GM19193 (cell line): Measurements from ENCODE around the gene EXOSC1.

Experiments
- POLR2A ChIP-seq: IDR thresholded peaks from 4 replicates; pipeline ENCODE4 v1.6.1; 2011; ENCODE audit not compliant: insufficient read depth, insufficient read length; ENCODE audit errors: extremely low read depth

Gene EXOSC1

DNA sequence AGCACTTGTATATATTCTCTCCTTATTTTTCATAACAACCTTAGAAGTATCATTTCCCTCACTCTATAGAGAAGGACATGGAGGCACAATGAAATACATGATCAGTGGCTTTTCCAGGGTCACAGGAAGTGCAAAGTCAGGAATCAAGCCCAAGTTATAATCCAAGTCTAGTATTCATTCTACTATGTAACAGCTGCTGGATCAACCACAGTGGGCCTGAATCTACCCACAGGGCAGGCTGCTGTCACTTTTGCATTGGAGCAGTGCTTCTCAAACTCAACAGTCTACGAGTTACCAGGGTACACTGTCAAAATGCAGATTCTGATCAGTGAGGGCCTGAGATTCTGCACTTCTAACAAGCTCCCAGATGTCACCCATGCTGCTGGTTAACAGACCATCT, 18.4 kb upstream of the EXOSC1 start:
- no peak for TF ChIP-seq POLR2A

DNA sequence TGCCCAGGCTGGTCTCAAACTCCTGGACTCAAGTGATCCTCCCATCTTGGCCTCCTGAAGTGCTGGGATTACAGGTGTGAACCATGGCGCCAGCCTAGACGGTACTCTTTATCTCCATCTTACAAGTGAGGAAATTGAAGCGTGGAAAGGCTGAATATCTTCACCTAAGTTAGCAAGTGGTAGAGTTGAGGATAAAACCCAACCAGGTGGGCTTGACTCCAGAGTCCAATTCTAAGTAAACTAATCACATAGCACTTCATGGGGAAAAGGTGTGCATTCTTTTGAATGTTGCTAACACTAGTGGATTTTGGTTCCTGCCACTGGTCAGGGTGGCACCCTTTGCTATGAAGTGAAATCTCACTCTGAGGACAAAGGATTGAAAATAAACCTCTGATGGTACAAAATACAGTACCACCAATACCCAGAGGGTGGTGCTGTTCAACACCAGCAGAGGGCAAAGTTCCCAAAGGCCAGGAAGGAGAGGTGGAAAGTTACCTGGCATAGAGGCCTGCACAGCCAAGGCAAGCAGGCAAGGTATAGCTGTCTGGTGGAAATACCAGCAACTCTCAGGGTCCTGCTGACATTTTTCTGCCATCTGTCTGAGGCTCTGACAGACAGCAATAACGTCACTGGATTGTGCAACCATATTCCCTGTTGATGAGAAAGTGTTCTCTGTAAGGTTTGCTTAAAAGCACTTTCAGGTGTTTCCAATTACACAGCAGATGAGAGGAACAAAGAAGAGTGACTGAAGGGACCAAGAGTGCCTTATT, 17.7 kb upstream of the EXOSC1 start:
- no peak for TF ChIP-seq POLR2A

GRCh38 chr10:97462309-97462708, 16.5 kb upstream of the EXOSC1 start:
- TF ChIP-seq POLR2A = no peak

DNA sequence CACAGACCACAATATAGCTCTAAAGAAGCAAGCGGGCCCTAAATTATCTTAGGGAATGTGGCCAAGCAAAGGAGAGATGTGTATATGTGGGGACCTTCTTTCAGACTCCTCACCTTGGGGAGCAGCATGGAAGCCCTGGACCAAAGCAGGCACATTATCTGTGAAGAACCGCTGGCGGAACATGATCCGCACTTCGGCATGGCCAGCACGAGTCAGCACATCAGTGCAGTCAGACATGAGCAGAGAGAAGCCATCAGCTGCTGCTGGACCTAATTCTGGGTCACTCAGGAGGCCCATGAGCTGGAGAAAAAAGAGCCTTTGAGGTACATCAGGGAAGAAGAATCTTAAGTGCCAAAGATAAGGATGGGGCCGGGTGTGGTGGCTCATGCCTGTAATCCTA, 14.1 kb upstream of the EXOSC1 start:
- TF ChIP-seq POLR2A = no peak

DNA sequence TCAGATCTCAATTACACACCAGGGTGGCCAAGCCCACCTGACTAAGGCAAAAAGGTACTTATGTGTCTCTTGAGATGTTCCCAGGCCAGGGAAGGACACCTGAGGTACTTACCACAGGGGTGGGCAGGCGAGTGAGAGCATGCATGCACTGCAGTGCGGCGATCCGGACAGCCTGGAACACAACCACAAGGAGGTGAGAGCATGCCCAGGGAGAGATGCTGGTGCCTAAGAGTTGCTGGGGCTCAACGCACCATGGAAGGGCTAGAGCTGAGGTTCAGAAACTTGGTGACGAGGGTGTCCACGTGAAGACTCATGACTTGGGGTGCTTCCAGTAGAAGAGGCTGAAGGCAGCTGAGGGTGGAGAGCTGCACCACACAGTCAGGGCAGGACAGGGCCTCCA, 13.3 kb upstream of the EXOSC1 start:
- TF ChIP-seq POLR2A = no peak

DNA sequence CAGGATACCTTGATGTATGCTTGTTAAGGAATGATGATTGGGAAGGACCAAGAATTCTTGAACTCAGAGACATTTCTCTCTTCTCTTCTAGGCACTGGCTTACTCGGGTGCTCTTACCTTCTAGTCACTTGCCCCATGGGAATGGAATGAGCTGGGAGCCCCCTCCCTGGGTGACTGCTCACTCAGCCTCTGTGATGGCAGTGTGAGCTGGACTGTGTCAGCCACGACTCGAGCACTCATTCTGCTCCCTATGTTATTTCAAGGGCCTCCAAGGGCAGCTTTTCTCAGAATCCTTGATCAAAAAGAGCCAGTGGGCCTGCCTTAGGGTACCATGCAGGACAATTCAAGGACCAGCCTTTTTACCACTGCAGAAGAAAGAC, 10.9 kb upstream of the EXOSC1 start:
- no peak for TF ChIP-seq POLR2A

- no peak for TF ChIP-seq POLR2A
Observed at GRCh38 chr10:97456034-97456685, 10.4 kb upstream of the EXOSC1 start.

- no peak for TF ChIP-seq POLR2A
Observed at GRCh38 chr10:97454330-97455036, 8.7 kb upstream of the EXOSC1 start.

DNA sequence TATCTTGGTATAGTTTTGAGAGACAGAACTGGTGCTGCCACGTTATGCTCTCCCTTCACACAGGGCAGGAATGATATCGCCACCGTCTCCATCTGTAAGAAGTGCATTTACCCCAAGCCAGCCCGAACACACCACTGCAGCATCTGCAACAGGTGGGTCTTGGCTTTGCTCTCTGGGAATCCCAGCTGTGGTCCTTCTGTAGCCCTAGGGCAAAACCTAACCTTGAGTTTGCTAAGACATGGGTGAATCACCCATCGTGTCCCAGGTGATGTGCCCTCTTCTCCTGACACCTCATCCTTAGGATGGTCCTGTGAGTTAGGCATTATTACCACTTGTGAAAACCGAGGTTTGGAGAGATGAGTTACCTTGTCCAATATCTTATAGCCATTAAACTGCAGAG, 6.5 kb upstream of the EXOSC1 start:
- TF ChIP-seq POLR2A = no peak

- no peak for TF ChIP-seq POLR2A
Observed at GRCh38 chr10:97451605-97452004, 5.8 kb upstream of the EXOSC1 start.

GRCh38 chr10:97450828-97451227, 5.0 kb upstream of the EXOSC1 start:
- TF ChIP-seq POLR2A = no peak

DNA sequence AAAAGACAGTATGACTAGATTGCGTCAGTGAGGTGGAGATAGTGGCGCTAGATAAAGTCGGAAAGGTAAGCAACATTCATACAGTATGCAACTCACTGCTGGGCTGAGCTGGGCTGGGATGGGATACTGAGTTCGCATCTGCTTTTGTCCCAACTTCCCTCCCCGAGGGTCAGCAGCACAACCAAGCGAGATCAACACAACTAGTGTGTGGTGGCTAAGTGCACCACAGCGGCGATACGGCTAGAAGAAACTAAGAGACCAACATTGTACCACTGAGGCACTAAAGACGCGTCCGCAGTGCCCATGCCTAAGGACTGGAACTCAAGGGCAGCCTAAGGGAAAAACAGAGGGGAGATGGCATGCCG, 467 bp downstream of the EXOSC1 start:
- TF ChIP-seq POLR2A = no peak

DNA sequence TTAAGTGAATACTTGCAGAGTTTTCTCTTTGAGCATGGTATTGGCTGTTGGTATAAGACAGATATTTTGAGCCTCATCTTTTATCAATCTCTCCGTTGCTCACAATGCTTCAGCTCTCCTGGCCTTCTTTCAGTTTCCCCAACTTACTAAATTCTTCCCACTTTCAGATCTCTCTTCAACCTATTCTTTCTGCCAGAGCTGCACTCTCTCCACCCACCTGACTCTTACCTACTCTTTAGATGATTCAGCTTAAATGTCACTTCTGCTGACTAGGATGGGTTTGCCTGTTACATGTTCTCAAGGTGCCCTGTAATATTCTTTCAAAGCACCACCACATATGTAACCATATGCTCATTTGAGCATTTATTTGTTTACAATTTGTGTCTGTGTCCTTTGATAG, 1.6 kb downstream of the EXOSC1 start:
- TF ChIP-seq POLR2A = no peak

DNA sequence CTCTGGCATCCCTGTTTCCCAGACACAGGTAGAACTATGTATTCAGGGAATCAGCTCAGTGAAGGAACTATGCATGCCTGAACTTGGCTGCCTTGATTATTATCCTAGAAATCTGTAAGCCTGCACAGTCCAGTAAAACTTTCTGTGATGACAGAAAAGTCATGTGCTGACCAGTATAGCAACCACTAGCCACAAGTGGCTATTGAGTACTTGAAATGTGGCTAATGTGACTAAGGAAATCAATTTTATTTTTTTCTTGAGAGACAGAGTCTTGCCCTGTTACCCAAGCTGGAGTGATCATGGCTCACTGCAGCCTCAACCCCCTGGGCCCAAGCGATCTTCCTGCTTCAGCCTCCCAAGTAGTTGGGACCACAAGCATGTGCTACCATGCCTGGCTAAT, 3.5 kb downstream of the EXOSC1 start:
- no peak for TF ChIP-seq POLR2A

DNA sequence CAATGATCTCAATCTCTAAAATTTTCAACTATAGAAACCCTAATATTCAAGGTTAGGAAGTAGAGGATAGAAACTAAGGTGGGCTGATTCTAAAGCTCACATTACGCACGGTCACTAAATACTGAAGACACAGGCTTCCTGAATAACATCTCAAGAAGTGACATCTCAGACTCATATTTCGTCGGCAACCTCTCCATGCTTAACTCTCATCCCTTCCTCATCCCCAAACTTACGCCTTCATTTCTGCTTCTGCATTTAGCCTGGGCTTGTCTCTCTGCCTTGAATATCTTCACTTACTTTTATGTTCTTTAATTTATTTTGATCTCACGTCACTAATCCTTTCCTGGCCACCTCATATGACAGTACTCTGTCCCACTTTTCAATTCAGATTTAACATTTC, 10.6 kb downstream of the EXOSC1 start:
- TF ChIP-seq POLR2A = no peak

DNA sequence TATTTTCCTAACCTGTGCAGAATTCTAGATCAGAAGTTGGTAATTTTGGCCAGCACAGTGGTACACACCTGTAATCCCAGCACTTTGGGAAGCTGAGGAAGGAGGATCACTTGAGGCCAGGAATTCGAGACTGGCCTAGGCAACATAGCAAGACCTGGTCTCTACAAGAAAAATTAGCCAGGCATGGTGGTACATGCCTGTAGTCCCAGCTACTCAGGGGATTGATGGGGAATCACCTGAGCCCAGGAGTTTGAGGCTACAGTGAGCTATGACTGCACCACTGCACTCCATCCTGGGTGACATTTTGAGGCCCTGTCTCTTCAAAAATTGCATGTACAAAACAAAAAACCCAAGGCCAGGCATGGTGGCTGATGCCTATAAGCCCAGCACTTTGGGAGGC, 11.2 kb downstream of the EXOSC1 start:
- TF ChIP-seq POLR2A = peak; percentile 42
